OCI-M1 (cell line): ENCODE data around the gene INSYN1.
"Not testable (repeated sequence)": the region's sequence is repeated elsewhere in the genome, so short reads cannot be mapped to it uniquely, and the experiment has no call there.

Experiments
- DNase-seq: peaks from one replicate; lab custom pipeline; 2025; lab: John Stamatoyannopoulos, UW

The INSYN1 gene

DNA sequence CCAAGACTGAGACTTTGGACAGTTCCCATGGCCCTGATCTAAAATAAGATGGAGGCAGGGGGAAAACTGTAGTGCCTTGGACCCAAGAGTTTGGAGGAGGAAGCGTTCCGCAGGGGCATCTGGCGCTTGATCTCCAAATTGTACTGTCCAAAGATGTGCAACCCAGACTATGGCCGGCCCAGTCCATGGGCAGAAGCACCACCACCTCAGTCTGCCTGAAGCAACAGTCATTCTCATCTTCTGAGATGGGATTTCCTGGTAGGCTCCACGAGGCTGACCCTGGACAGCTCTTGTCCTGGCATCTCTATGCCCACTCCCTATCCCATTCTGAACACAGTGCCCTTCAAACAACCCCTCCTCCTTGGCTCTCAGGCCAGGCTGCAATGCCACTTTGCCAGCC lies 3.6 kb downstream of the INSYN1 start:
- DNase-seq = no peak

DNA sequence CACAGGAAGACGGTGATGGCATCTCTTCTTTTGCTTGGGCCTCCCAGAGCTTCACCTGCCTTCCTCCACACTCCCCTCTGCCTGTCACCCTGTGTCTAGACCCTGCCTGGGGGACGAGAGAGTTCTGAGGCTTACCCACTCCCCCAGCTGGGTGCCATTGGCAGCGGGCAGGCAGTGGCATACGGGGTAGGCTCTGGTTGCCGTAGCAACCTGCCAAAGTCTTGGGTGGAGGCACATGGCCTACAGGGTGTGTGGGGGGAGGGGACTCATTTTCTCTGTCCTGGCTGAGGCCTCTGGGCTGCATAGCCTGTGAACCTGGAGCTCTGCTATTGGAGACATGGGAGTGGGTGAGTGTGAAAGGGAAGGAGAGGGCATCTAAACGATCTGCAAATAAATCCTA lies 4.4 kb downstream of the INSYN1 start:
- DNase-seq = no peak

DNA sequence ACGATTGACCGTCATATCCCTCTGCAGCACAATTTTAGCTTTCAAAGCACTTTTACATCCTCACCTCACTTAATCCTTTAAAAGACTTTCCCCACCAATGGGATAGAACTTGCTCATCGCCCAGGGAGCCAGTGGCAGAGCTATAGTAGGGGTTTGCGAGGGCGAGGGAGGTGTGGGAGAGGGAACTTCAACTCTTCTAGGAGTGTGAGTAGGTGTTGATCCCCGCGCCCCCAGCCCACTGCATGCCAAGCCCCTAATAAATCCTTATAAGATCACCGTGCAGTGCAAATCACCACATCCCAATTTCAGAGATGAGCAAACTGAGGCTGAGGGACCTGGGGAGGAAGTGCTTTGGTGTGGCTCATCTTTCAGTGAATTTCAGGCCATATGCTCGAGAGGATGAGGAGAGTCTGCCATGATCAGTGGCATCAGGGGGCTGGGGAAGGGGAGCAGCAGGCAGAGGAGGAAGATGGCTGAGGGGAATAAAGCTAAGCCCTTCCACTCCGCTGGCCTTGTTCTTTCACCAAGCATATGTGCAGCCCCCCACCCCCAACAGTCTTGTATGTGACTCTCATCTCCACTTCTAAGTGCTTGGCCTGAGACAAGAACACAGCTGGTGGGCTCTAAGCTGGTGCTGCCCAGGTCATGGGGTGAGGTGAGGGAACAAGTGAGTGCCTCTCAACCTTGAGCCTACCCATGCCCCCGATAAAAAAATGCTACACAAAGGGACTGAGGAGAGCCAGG lies 5.1 kb downstream of the INSYN1 start:
- DNase-seq = no peak

GRCh38 chr15:73746883-73747282 lies 6.3 kb downstream of the INSYN1 start:
- DNase-seq = no peak

DNA sequence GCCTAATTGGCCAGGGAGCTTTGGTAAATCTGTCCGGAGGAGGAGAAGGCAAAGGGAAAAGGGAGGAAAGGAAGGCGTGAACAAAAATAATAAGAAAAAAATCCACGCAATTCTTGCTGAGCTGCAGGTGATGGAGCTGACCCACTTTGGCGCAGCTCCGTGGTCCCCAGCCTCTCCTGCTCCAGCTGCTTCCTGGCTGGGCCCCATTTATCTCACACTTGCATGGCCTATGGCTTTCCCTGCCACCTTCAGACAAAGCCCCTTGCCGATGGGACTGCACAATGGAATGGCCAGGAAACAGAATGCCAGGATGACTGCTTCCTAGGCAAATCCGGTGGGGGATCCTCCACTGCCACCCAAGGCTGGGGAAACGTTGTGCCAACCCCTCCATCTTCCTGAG lies 6.9 kb downstream of the INSYN1 start:
- no peak for DNase-seq

- DNase-seq = no peak
These were observed 8.1 kb downstream of the INSYN1 start for GRCh38 chr15:73745073-73745472.

- DNase-seq = no peak
These were observed 8.9 kb downstream of the INSYN1 start for GRCh38 chr15:73744293-73744692.

- DNase-seq = no peak
These were observed 11.8 kb downstream of the INSYN1 start for GRCh38 chr15:73741321-73741836.

DNA sequence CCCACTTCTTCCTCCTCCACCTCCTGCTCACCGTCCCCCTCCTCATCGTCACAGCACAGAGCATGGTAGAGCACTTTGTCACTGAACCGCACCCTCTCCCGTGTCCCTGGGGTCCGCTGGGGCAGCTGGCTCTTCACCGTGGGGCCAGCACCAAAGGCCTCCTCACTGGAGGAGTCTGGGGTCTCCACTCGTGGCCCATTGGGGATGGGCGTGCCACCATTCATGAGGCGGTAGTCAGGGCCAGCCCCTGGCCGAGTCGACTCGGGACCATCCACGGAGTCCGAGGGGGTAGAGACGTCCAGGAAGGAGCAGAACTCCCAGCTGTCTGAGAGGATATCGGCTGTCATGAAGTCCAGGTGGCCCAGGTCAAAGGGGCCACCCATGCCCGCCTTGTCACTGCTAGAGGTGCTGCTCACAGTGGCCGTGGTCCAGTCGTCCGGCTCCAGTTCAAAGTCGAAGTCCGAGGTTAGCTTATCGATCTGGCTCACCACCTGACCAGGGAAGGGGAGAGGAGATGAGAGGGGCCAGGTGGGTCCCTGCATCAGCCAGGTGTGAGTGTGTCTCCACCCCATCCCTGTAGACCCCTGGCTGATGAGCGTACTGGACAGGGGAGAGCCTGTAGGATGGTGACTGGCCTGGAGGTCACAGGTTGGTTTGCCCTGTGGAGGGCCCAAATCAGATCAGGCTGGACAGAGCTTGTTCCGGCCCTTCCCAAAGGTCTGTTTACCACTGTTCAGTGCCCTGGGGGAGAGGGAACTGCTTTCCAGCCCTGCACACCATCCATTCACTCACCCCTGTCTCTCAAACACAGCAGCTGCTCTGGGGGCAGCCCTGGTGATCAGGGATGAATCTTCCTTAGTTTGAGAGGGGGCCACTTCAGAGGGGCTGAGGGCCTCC lies 12.8 kb downstream of the INSYN1 start:
- DNase-seq = no peak

GRCh38 chr15:73737535-73737934 lies 15.6 kb downstream of the INSYN1 start:
- no peak for DNase-seq

GRCh38 chr15:73732930-73733329 lies 20.2 kb downstream of the INSYN1 start:
- DNase-seq = no peak

GRCh38 chr15:73732051-73732450 lies 21.1 kb downstream of the INSYN1 start:
- not testable (repeated sequence) for DNase-seq

DNA sequence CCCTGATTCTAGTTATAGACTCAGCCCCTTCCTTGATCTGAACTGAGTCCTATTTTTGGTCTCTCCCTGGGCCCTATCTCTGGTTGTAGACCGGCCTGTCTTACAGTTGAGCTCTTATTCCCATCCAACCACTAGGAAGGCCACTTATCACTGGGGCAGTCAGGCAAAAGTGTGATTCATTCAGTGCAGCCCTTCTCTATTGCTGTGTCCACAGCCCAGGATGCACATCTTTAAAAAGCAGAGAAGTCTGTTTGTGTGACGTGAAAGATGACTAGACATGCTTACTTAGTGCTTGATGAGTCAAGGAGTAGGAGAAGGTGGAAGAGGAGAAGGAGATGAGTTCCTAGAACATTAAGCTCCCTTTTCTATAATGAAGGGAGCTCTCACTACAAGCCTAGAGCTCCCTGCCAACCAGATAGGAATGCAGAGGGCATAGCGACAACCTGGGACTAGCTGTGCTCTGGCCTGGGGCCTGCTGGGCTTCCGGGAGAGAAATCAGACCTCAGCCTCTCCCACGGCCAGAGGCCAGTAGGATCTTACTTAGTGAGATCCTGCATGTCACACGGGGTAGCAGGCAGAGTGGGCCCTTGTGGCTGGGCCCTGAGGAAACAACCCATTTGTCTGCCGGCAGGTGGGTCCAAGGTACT lies 25.7 kb downstream of the INSYN1 start:
- DNase-seq = no peak

DNA sequence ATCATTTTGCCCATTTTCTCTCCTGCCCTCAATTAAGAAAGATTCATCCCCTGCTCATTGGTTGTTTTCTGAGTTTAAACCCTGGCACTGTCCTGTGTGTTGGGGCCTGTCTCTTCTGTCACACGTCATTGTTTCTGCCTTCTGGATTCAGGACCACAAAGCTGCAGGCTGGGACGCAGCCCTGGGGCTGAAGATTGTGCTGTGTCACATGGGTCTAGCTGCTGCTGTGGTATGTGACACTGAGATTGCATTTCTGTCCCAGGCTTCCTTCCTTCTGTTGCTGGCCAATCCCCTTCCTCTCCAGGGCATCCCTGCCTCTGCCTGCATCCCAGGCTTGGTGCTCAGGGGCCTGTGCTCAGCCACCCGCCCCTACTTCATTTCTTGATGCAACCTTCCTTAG lies 28.9 kb downstream of the INSYN1 start:
- DNase-seq = no peak

DNA sequence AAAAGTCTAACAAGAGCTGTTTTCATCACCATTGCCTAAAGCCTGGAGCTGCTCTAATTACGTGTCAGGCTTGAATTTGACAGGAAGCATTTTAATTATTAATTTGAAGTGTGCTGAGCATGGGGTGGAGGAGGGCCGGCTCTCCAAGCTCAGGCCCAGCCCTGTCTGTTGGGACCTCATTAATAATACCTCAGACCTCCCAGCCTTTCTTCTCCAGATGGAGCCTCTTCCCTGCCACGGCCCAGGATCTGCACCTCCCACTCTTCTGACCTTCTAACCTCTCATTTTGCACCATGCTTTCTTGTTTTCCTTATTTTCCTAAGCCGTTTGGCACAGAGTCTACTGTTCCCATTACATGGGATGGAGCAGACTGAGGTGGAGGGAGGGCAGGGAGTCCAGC lies 30.0 kb downstream of the INSYN1 start:
- DNase-seq = no peak

- DNase-seq = no peak
These were observed 30.7 kb downstream of the INSYN1 start for GRCh38 chr15:73722425-73722824.

- DNase-seq = no peak
These were observed 34.5 kb downstream of the INSYN1 start for GRCh38 chr15:73718694-73719093.

DNA sequence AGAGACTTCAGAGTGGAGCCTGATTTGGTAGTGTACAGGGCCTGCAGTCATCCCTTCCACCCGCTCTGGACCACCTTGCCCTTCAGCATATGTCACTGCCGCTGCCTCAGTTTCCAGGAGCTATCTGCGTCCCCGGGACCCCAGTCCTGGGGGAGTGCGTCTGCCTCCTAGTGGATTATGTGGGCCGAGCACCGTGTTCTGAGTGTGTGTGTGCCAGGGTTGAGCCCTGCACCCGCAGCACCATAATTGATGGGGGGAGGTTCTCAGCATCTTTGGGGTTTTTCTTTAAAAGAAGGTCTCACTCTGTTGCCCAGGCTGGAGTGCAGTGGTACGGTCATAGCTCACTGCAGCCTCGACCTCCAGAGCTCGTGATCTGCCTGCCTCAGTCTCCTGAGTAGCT lies 35.3 kb downstream of the INSYN1 start:
- DNase-seq = no peak

DNA sequence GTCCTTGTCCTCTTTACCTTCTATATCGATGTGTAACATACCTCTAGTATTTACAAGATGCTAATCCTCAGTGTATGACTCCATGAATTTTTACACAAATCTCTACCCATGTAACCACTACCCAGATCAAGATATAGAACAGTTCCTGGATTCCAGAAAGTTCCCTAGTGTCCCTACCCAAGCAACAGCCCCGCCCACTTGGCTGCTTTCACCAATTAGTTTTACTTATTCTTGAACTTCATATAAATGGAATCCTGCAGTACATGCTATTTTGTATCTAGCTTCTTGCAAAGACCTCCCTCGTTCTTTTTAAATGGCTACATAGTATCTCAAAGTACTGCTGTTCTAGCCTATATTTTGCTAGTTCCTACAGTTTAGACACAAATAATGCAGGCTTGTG lies 35.9 kb downstream of the INSYN1 start:
- no peak for DNase-seq

DNA sequence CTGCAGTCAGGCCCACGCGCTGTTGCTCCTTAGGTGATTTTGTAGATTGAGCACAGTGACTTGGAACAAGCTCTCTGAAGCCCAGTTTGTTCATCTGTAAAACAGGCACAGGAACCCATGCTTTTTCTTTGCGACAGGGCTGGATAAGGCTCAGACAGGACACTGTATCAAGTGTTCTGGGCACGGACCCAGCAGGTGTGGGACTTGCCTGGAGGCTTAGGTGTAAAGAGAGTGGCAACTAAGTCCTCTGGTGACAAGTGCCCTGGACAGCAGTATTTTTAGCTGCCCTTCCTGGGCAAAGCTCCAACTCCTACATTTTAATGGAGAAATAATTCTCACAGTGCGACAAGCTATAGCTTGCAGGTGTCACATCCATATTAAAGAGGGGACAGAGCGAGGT lies 36.7 kb downstream of the INSYN1 start:
- no peak for DNase-seq

DNA sequence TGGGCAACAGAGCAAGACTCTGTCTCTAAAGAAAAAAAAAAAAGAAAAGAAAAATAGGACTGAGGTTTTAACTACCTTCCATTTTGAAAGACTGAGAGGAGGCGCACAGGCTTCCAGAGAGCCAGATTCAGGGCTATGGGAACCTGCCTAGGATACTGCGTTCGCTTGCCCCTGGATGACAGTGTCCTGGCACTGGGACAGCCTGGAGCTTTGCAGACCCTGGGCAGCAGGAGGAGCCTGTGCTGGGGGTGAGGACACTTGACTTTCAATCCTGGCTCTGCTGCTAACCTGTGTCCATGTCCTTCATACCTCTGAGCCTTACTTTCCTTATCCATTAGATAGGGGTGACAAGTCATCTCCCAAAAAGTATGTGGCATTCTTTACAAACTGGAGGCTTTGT lies 37.7 kb downstream of the INSYN1 start:
- DNase-seq = no peak

GRCh38 chr15:73714695-73715301 lies 38.4 kb downstream of the INSYN1 start:
- no peak for DNase-seq
